ENCODE measurements around the gene MSH5. TPM values are rescaled to one million over a fixed set of nuclear protein-coding genes. Genes with fewer than 3 reads are reported as not detected.

The MSH5 gene
- total RNA-seq, 2 experiments from 2014 or later: 104 to 218 TPM

- no peaks in the 10 kb centered on the region for H3K79me2 ChIP-seq (ENCODE audit: insufficient read depth, low read depth, low read length)
- H2AFZ ChIP-seq (ENCODE audit: low read length): no peak overlapping the region
- H3K4me2 ChIP-seq (ENCODE audit: low read length): no peak overlapping the region
- TF ChIP-seq, protein P1, sequence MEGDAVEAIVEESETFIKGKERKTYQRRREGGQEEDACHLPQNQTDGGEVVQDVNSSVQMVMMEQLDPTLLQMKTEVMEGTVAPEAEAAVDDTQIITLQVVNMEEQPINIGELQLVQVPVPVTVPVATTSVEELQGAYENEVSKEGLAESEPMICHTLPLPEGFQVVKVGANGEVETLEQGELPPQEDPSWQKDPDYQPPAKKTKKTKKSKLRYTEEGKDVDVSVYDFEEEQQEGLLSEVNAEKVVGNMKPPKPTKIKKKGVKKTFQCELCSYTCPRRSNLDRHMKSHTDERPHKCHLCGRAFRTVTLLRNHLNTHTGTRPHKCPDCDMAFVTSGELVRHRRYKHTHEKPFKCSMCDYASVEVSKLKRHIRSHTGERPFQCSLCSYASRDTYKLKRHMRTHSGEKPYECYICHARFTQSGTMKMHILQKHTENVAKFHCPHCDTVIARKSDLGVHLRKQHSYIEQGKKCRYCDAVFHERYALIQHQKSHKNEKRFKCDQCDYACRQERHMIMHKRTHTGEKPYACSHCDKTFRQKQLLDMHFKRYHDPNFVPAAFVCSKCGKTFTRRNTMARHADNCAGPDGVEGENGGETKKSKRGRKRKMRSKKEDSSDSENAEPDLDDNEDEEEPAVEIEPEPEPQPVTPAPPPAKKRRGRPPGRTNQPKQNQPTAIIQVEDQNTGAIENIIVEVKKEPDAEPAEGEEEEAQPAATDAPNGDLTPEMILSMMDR (conservative IDR thresholded peaks at IDR 0.05; ENCODE audit: low read length): no peak
- no peak for TF ChIP-seq EZH2phosphoT487 (IDR thresholded peaks at IDR 0.05; ENCODE audit: borderline replicate concordance, low read depth, low read length)
- no peak for DNase-seq (ENCODE audit: low spot score)
- ChIA-PET POLR2A (interaction anchor here (1.0 kb wide), 1 partner anchor 28 kb away, joined by 3 read pairs; the partner anchor contains the start of gene LSM2), CTCF (ENCODE audit: unreplicated experiment) (no interaction called here)
- intact Hi-C loops (cut with micrococcal nuclease; ENCODE audit: unreplicated experiment): no loop called here
- H3K4me1 ChIP-seq (ENCODE audit: insufficient read depth, low read length, poor library complexity, severe bottlenecking): no peaks in the 10 kb centered on the region
- H3K36me3 ChIP-seq (ENCODE audit: insufficient read depth, low read length): peaks cover 66% of the 10 kb centered on the region
- H3K9me2 ChIP-seq (ENCODE audit: insufficient read depth, low read length): no peaks in the 10 kb centered on the region
- no peaks in the 10 kb centered on the region for H3K9me3 ChIP-seq (ENCODE audit: low read length)
- H3K27ac ChIP-seq (ENCODE audit: low read depth, low read length, poor library complexity, severe bottlenecking): no peak overlapping the region
- no peak overlapping the region for H3K4me3 ChIP-seq (ENCODE audit: low read depth, low read length, poor library complexity, severe bottlenecking)
- H4K20me1 ChIP-seq (ENCODE audit: insufficient read depth, low read length): no peaks in the 10 kb centered on the region; the same call in 1 of the 2 replicates
- BruUV-seq (replicated peaks): no TSS peak
These were observed 39.4 kb downstream of the MSH5 start for GRCh38 chr6:31778999-31779885.

GRCh38 chr6:31779908-31780307 lies 40.1 kb downstream of the MSH5 start:
- Histone ChIP-seq H2AFZ (ENCODE audit: low read length) (no peak overlapping the region), H3K9me2 (ENCODE audit: insufficient read depth, low read length) (no peaks in the 10 kb centered on the region), H3K36me3 (ENCODE audit: insufficient read depth, low read length) (peaks cover 73% of the 10 kb centered on the region), H3K4me2 (ENCODE audit: low read length) (no peak overlapping the region), H3K79me2 (ENCODE audit: insufficient read depth, low read depth, low read length) (no peaks in the 10 kb centered on the region), H4K20me1 (ENCODE audit: insufficient read depth, low read length) (no peaks in the 10 kb centered on the region; the same call in 1 of the 2 replicates), H3K9me3 (ENCODE audit: low read length) (no peaks in the 10 kb centered on the region), H3K4me3 (ENCODE audit: low read depth, low read length, poor library complexity, severe bottlenecking) (no peak overlapping the region), H3K27ac (ENCODE audit: low read depth, low read length, poor library complexity, severe bottlenecking) (no peak overlapping the region), H3K4me1 (ENCODE audit: insufficient read depth, low read length, poor library complexity, severe bottlenecking) (no peaks in the 10 kb centered on the region)
- intact Hi-C loops (cut with micrococcal nuclease; ENCODE audit: unreplicated experiment): no loop called here
- TF ChIP-seq EZH2phosphoT487 (IDR thresholded peaks at IDR 0.05; ENCODE audit: borderline replicate concordance, low read depth, low read length): no peak
- TF ChIP-seq, protein P1 (conservative IDR thresholded peaks at IDR 0.05; ENCODE audit: low read length): no peak
- ChIA-PET POLR2A (interaction anchor here (1.0 kb wide), 1 partner anchor 27 kb away, joined by 3 read pairs; the partner anchor contains the start of gene LSM2), CTCF (ENCODE audit: unreplicated experiment) (no interaction called here)
- DNase-seq (ENCODE audit: low spot score): no peak
- BruUV-seq (replicated peaks): no TSS peak

Measured in OCI-LY7 (cell line).